Endothelial cell of umbilical vein (primary cell): ENCODE results near the gene DLGAP5.

ENCODE experiments used
- CTCF ChIP-seq, 2 donors: IDR thresholded peaks; 1 replicate in 1 of 2; 2 replicates in 1 of 2; pipeline ENCODE4 v1.5.1; 2011; ENCODE audit warnings: low read length in 2 of 2, mild to moderate bottlenecking in 2 of 2, moderate library complexity in 2 of 2, control low read depth in 1 of 2, inconsistent platforms in 1 of 2, low read depth in 1 of 2; ENCODE audit not compliant: insufficient read depth in 1 of 2; ENCODE audit errors: extremely low read depth in 1 of 2
- EZH2 ChIP-seq: IDR thresholded peaks from 2 replicates; pipeline ENCODE4 v1.6.1; 2012; ENCODE audit warnings: borderline replicate concordance, low read depth, mild to moderate bottlenecking, moderate library complexity, low read length, inconsistent platforms; ENCODE audit not compliant: severe bottlenecking
- POLR2A ChIP-seq: IDR thresholded peaks from 2 replicates; pipeline ENCODE4 v1.6.1; 2012; ENCODE audit warnings: low read depth, mild to moderate bottlenecking, control low read depth, low read length
- POLR2AphosphoS5 ChIP-seq: IDR thresholded peaks from 2 replicates; pipeline ENCODE4 v1.6.1; 2012; ENCODE audit warnings: low read depth, mild to moderate bottlenecking, control low read depth, low read length, moderate library complexity; ENCODE audit not compliant: insufficient read depth
- TF ChIP-seq, protein P1 (sequence below): IDR thresholded peaks from 2 replicates; pipeline ENCODE4 v1.6.1; 2011; ENCODE audit not compliant: insufficient read depth, insufficient read length

- TF ChIP-seq CTCF (IDR thresholded peaks at IDR 0.05; ENCODE audit: extremely low read depth in 1 of 2, insufficient read depth in 1 of 2, low read depth in 1 of 2, low read length in 2 of 2) (no peak), EZH2 (no peak), POLR2A (no peak), POLR2AphosphoS5 (no peak)
- TF ChIP-seq, protein P1, sequence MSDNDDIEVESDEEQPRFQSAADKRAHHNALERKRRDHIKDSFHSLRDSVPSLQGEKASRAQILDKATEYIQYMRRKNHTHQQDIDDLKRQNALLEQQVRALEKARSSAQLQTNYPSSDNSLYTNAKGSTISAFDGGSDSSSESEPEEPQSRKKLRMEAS: no peak
These were observed 36.9 kb upstream of the DLGAP5 start for GRCh38 chr14:55228261-55228660.
